H1 (cell line): Measurements from ENCODE around the gene PRPF6. TPM values are rescaled to one million over a fixed set of nuclear protein-coding genes. Genes with fewer than 3 reads are reported as not detected.

ENCODE experiments used
- CTCF ChIA-PET: fragments of 300-600 bp; sonication (Branson Sonifier 250); formaldehyde crosslinking; loops from one replicate; lab custom pipeline; 2021; ENCODE audit not compliant: partially characterized antibody; lab: Charles Lee
- POLR2A ChIA-PET: fragments of 300-600 bp; sonication (Branson Sonifier 250); formaldehyde crosslinking; loops from one replicate; lab custom pipeline; 2021; ENCODE audit warnings: inconsistent platforms; ENCODE audit not compliant: partially characterized antibody; lab: Charles Lee
- DNase-seq, 2 experiments: peaks; one replicate each; pipeline versions ENCODE4 v3.0.0 to v3.0.0-alpha.2; 2010 to 2022; ENCODE audit warnings: low spot score in 2 of 2, low read depth in 1 of 2, mixed read lengths in 1 of 2
- FAIRE-seq: peaks from 2 replicates; lab custom pipeline; 2011; peaks lifted over from hg19 to GRCh38; lab: Jason Lieb, UNC
- H2AFZ ChIP-seq: 2 replicates; pipeline ENCODE4 v1.8.1; 2012; ENCODE audit warnings: low read length, inconsistent platforms
- H2AK5ac ChIP-seq: 2 replicates; pipeline ENCODE4 v1.6.1; 2013; ENCODE audit warnings: low read depth, low read length
- H2BK120ac ChIP-seq: replicated peaks from 2 replicates; pipeline ENCODE3; 2013; ENCODE audit warnings: low read depth, low read length, inconsistent platforms
- H2BK12ac ChIP-seq: 2 replicates; pipeline ENCODE4 v1.6.1; 2013; ENCODE audit warnings: low read depth, low read length
- H2BK15ac ChIP-seq: 2 replicates; pipeline ENCODE4 v1.6.1; 2013; ENCODE audit warnings: low read length
- H2BK20ac ChIP-seq: 2 replicates; pipeline ENCODE4 v1.6.1; 2013; ENCODE audit warnings: low read length
- H2BK5ac ChIP-seq: 2 replicates; pipeline ENCODE4 v1.6.1; 2013; ENCODE audit warnings: low read depth, low read length
- H3K14ac ChIP-seq: 2 replicates; pipeline ENCODE4 v1.6.1; 2013; ENCODE audit warnings: inconsistent platforms; ENCODE audit not compliant: insufficient read length
- H3K18ac ChIP-seq: 2 replicates; pipeline ENCODE4 v1.6.1; 2013; ENCODE audit warnings: low read length; ENCODE audit errors: extremely low read depth
- H3K23ac ChIP-seq: 2 replicates; pipeline ENCODE4 v1.6.1; 2013; ENCODE audit warnings: inconsistent platforms; ENCODE audit not compliant: insufficient read length
- H3K23me2 ChIP-seq: 2 replicates; pipeline ENCODE4 v1.6.1; 2013; ENCODE audit warnings: low read depth, low read length
- H3K27ac ChIP-seq: 2 replicates; pipeline ENCODE4 v1.6.1; 2011; ENCODE audit warnings: low read depth, low read length, inconsistent platforms
- H3K27me3 ChIP-seq, 4 experiments: replicated peaks in 1 of 4; 1 replicate in 1 of 4; 2 replicates in 3 of 4; pipeline versions ENCODE4 v1.6.1 to v1.8.1; 2011 to 2013; ENCODE audit warnings: low read length in 3 of 4, mild to moderate bottlenecking in 3 of 4, inconsistent platforms in 2 of 4, mixed read lengths in 2 of 4, moderate library complexity in 1 of 4; ENCODE audit not compliant: control insufficient read depth in 3 of 4, insufficient read depth in 3 of 4; ENCODE audit errors: extremely low read depth in 1 of 4
- H3K36me3 ChIP-seq, 4 experiments: 2 replicates each; pipeline versions ENCODE4 v1.6.1 to v1.8.1; 2011 to 2013; ENCODE audit warnings: mild to moderate bottlenecking in 4 of 4, low read length in 3 of 4, moderate library complexity in 2 of 4, control low read depth in 1 of 4, inconsistent platforms in 1 of 4; ENCODE audit not compliant: insufficient read depth in 4 of 4, control insufficient read depth in 2 of 4
- H3K4ac ChIP-seq: replicated peaks from 2 replicates; pipeline ENCODE3; 2013; ENCODE audit warnings: low read length, low read depth, mixed read lengths, inconsistent platforms; ENCODE audit not compliant: insufficient read length
- H3K4me1 ChIP-seq, 4 experiments: replicated peaks in 1 of 4; 1 replicate in 1 of 4; 2 replicates in 3 of 4; pipeline versions ENCODE4 v1.6.1 to v1.8.1; 2011 to 2013; ENCODE audit warnings: low read length in 3 of 4, inconsistent platforms in 2 of 4, mixed read lengths in 1 of 4; ENCODE audit not compliant: insufficient read depth in 4 of 4, control insufficient read depth in 3 of 4
- H3K4me2 ChIP-seq, 2 experiments: 2 replicates each; pipeline versions ENCODE4 v1.6.1 to v1.8.1; 2011 to 2013; ENCODE audit warnings: low read depth in 2 of 2, low read length in 2 of 2, control low read depth in 1 of 2, inconsistent platforms in 1 of 2, mild to moderate bottlenecking in 1 of 2; ENCODE audit not compliant: insufficient read depth in 1 of 2
- H3K4me3 ChIP-seq, 4 experiments: fragments of 200-600, 300-600 bp in 1 of 4; sonication (generic), shearing (Covaris generic), sonication (Bioruptor Twin) in 1 of 4; 2 replicates each; pipeline versions ENCODE4 v1.5.1 to v1.8.1; 2011 to 2016; ENCODE audit warnings: low read length in 4 of 4, low read depth in 3 of 4, control low read depth in 2 of 4, inconsistent platforms in 2 of 4, mild to moderate bottlenecking in 2 of 4, mixed read lengths in 1 of 4, moderate library complexity in 1 of 4; ENCODE audit not compliant: insufficient read depth in 2 of 4; ENCODE audit errors: extremely low read depth in 1 of 4
- H3K56ac ChIP-seq: replicated peaks from 2 replicates; pipeline ENCODE3; 2013; ENCODE audit warnings: low read depth, mild to moderate bottlenecking, mixed read lengths, low read length, inconsistent platforms; ENCODE audit not compliant: insufficient read length
- H3K79me1 ChIP-seq: 2 replicates; pipeline ENCODE4 v1.6.1; 2013; ENCODE audit warnings: low read depth, low read length, control low read depth
- H3K79me2 ChIP-seq, 2 experiments: 2 replicates each; pipeline versions ENCODE4 v1.6.1 to v1.8.1; 2012 to 2013; ENCODE audit warnings: low read length in 2 of 2, mild to moderate bottlenecking in 2 of 2, inconsistent platforms in 1 of 2; ENCODE audit not compliant: insufficient read depth in 2 of 2, control insufficient read depth in 1 of 2
- H3K9ac ChIP-seq, 4 experiments: replicated peaks in 1 of 4; 1 replicate in 1 of 4; 2 replicates in 3 of 4; pipeline versions ENCODE4 v1.6.1 to v1.8.1; 2011 to 2013; ENCODE audit warnings: low read depth in 3 of 4, low read length in 3 of 4, control low read depth in 2 of 4, mild to moderate bottlenecking in 2 of 4, moderate library complexity in 2 of 4, inconsistent platforms in 1 of 4; ENCODE audit errors: extremely low read depth in 1 of 4
- H3K9me3 ChIP-seq, 2 experiments: 2 replicates each; pipeline versions ENCODE4 v1.6.1 to v1.8.1; 2012 to 2013; ENCODE audit warnings: mild to moderate bottlenecking in 2 of 2, moderate library complexity in 2 of 2, control low read depth in 1 of 2, inconsistent platforms in 1 of 2, low read depth in 1 of 2, low read length in 1 of 2, mixed read lengths in 1 of 2; ENCODE audit not compliant: insufficient read depth in 2 of 2
- H4K20me1 ChIP-seq, 2 experiments: replicated peaks in 1 of 2; 2 replicates each; pipeline versions ENCODE3 to v1.8.1; 2011 to 2013; ENCODE audit warnings: inconsistent platforms in 2 of 2, low read length in 2 of 2, mild to moderate bottlenecking in 1 of 2; ENCODE audit not compliant: insufficient read depth in 2 of 2, control insufficient read depth in 1 of 2
- H4K5ac ChIP-seq: 2 replicates; pipeline ENCODE4 v1.6.1; 2013; ENCODE audit warnings: low read length, low read depth, mixed read lengths, inconsistent platforms; ENCODE audit not compliant: insufficient read length
- H4K8ac ChIP-seq: 2 replicates; pipeline ENCODE4 v1.8.0; 2013; ENCODE audit warnings: mild to moderate bottlenecking, moderate library complexity, low read length, inconsistent platforms; ENCODE audit not compliant: insufficient read depth; ENCODE audit errors: extremely low read depth
- H4K91ac ChIP-seq: replicated peaks from 2 replicates; pipeline ENCODE3; 2013; ENCODE audit warnings: low read length, mixed read lengths, inconsistent platforms; ENCODE audit not compliant: insufficient read length
- ASH2L ChIP-seq: fragments of 200-600, 300-600 bp; sonication (generic); IDR thresholded peaks from one replicate; pipeline ENCODE4 v1.7.1; 2017; ENCODE audit warnings: low read length
- BCL11A ChIP-seq, 2 experiments: IDR thresholded peaks; one replicate each; pipeline ENCODE4 v1.6.1; 2011; ENCODE audit warnings: low read depth in 2 of 2, low read length in 2 of 2, mild to moderate bottlenecking in 2 of 2
- CEBPB ChIP-seq: IDR thresholded peaks from 2 replicates; pipeline ENCODE4 v1.6.1; 2012; ENCODE audit warnings: low read depth, low read length
- CHD1 ChIP-seq: IDR thresholded peaks from 2 replicates; pipeline ENCODE4 v1.6.1; 2012; ENCODE audit warnings: low read depth, low read length, improper control_type of control experiment
- GABPA ChIP-seq: IDR thresholded peaks from 2 replicates; pipeline ENCODE4 v1.6.1; 2011; ENCODE audit warnings: mild to moderate bottlenecking, low read length, moderate library complexity, borderline replicate concordance; ENCODE audit not compliant: insufficient read depth
- HDAC6 ChIP-seq: IDR thresholded peaks from one replicate; pipeline ENCODE4 v1.7.1; 2012; ENCODE audit warnings: low read depth, mild to moderate bottlenecking, inconsistent platforms, low read length, moderate library complexity
- KDM4A ChIP-seq: IDR thresholded peaks from one replicate; pipeline ENCODE4 v1.7.1; 2012; ENCODE audit warnings: low read depth, mild to moderate bottlenecking, moderate library complexity, low read length, inconsistent platforms; ENCODE audit not compliant: severe bottlenecking
- KDM5A ChIP-seq: fragments of 200-600 bp; IDR thresholded peaks from 2 replicates; pipeline ENCODE4 v1.7.1; 2012; ENCODE audit warnings: mild to moderate bottlenecking, low read length, inconsistent platforms, mixed read lengths
- PHF8 ChIP-seq: fragments of 200-600 bp; sonication (generic); conservative IDR thresholded peaks from 2 replicates; pipeline ENCODE4 v1.7.1; 2012; ENCODE audit warnings: low read depth, mild to moderate bottlenecking, inconsistent platforms, low read length, moderate library complexity
- RNF2 ChIP-seq: fragments of 200-900, 300-1000 bp; sonication (generic); IDR thresholded peaks from 2 replicates; pipeline ENCODE4 v1.7.1; 2016; ENCODE audit warnings: borderline replicate concordance, low read depth, mild to moderate bottlenecking, antibody characterized with exemption, low read length; ENCODE audit not compliant: poor library complexity, severe bottlenecking; ENCODE audit errors: missing control alignments
- SP1 ChIP-seq: IDR thresholded peaks from 2 replicates; pipeline ENCODE4 v1.6.1; 2011; ENCODE audit warnings: low read depth, low read length
- SP4 ChIP-seq: IDR thresholded peaks from 2 replicates; pipeline ENCODE4 v1.6.1; 2012; ENCODE audit warnings: low read length, inconsistent platforms
- TBP ChIP-seq: IDR thresholded peaks from 2 replicates; pipeline ENCODE4 v1.6.1; 2011; ENCODE audit warnings: low read depth, low read length, improper control_type of control experiment
- WGBS, 2 experiments: shearing (Covaris generic) in 1 of 2; methylation state at CpG; one replicate each; pipeline versions ENCODE4 v1.1.6 to v1.1.7; 2013 to 2015; ENCODE audit warnings: low lambda C conversion rate in 2 of 2, mixed read lengths in 2 of 2, inconsistent platforms in 1 of 2, low coverage in 1 of 2, missing lambda C conversion rate in 1 of 2; ENCODE audit not compliant: insufficient replicate concordance in 2 of 2, insufficient coverage in 1 of 2, insufficient read length in 1 of 2; ENCODE audit errors: extremely low coverage in 1 of 2, missing lambda C conversion rate in 1 of 2; 5-methylcytosine and 5-hydroxymethylcytosine counted together
- polyA plus RNA-seq, 7 experiments: library from polyadenylated mRNA; depleted of rRNA in 3 of 7; stranded (reverse) in 5 of 7; unstranded in 2 of 7; fragments of >200 nt in 5 of 7; fragments of 200-250 nt in 2 of 7; gene quantifications; 1 replicate in 5 of 7; 2 replicates in 1 of 7; 4 replicates in 1 of 7; pipeline versions ENCODE4 v1.2.1 to v1.2.3, GENCODE V29; 2011 to 2013; ENCODE audit warnings: missing spikeins in 2 of 7, mixed read lengths in 2 of 7
- total RNA-seq: library from RNA; stranded (reverse); fragmentation: NEBNext Ultra II Directional; extraction: Animal tissue kit (Norgen Biotek cat#: 25700); gene quantifications from 2 replicates; pipeline ENCODE4 v1.2.1, GENCODE V29; 2021

PRPF6 gene
- total and polyA plus RNA-seq, 2 of the 8 experiments (the other 6 are each of a cell fraction or from before 2014, with no cell fraction given) = 27.9 to 76.9 TPM

DNA sequence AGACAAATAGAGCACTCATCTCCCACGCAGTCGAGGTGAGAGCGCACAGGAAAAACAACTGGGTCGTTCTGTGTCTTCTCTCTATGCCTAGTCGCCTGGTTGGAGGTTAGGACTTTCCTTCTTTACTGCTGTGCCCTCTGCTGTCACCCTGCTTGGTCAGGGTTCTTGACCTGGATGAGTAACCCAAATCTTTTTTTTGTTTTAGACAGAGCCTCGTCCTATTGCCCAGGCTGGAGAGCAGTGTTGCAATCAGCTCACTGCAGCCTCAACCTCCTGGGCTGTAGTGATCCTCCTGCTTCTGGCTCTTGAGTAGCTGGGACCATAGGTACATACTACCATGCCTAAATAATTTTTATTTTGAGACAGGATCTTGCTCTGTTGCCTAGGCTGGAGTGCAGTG is 24.5 kb downstream of the PRPF6 start:
- H3K36me3 ChIP-seq = peaks cover 10 to 50% (median 25%) of the 10 kb centered on the region in 4 experiments; a peak in 7 of 8 replicates

More for the DNA sequence above, 24.5 kb downstream of the PRPF6 start:
- Histone ChIP-seq H3K4me2 (no peak overlapping the region), H2BK20ac (no peak overlapping the region), H2AFZ (no peak overlapping the region), H3K14ac (no peak overlapping the region), H3K4ac (no peak overlapping the region), H3K79me2 (peaks cover 0 to 5% of the 10 kb centered on the region in 2 experiments; a peak in 2 of 4 replicates), H4K5ac (no peak overlapping the region), H2BK15ac (no peak overlapping the region), H3K4me1 (no peaks in the 10 kb centered on the region), H3K27ac (no peak overlapping the region), H3K18ac (no peak overlapping the region), H2BK120ac (no peak overlapping the region), H3K4me3 (no peak overlapping the region), H3K56ac (no peak overlapping the region), H3K9ac (no peak overlapping the region), H3K9me3 (no peaks in the 10 kb centered on the region), H4K20me1 (peaks cover 11 to 13% of the 10 kb centered on the region in 2 experiments), H3K79me1 (peaks cover 7% of the 10 kb centered on the region), H2BK5ac (no peak overlapping the region), H2BK12ac (no peak overlapping the region), H4K91ac (no peak overlapping the region), H4K8ac (no peak overlapping the region), H2AK5ac (no peak overlapping the region), H3K23me2 (no peaks in the 10 kb centered on the region), H3K27me3 (no peaks in the 10 kb centered on the region), H3K23ac (no peak overlapping the region)
- DNase-seq (no peak), FAIRE-seq (no peak)
- POLR2A ChIA-PET = no interaction called here
- CTCF ChIA-PET = interaction anchor here (1.1 kb wide), 1 partner anchor 25 kb away, joined by 4 read pairs; the partner anchor contains the start of gene PRPF6
- 93% methylated on average over 6 of the region's 6 CpGs; no CpG with 5 or more reads in 1 of the 2 experiments for WGBS, 2 experiments
- TF ChIP-seq KDM5A = no peak
- no peak for TF ChIP-seq ASH2L
- no peak for TF ChIP-seq BCL11A (IDR thresholded peaks at IDR 0.05; ENCODE audit: low read depth in 2 of 2, low read length in 2 of 2)
- TF ChIP-seq PHF8 = no peak
- TF ChIP-seq KDM4A = no peak
- no peak for TF ChIP-seq SP4
- TF ChIP-seq HDAC6 = no peak
- TF ChIP-seq SP1 = no peak
- no peak for TF ChIP-seq CHD1
- no peak for TF ChIP-seq RNF2
- TF ChIP-seq GABPA = no peak
- no peak for TF ChIP-seq CEBPB
- no peak for TF ChIP-seq TBP
